ENCODE measurements around the gene PRND.

DNA sequence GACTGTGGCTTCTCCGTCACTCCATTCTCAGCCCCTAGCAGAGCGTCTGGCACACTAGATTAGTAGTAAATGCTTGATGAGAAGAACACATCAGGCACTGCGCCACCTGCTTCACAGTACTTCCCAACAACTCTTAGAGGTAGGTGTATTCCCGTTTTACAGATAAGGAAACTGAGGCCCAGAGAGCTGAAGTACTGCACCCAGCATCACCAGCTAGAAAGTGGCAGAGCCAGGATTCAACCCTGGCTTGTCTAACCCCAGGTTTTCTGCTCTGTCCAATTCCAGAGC is 3.5 kb downstream of the PRND start:
- TF ChIP-seq, protein P1, sequence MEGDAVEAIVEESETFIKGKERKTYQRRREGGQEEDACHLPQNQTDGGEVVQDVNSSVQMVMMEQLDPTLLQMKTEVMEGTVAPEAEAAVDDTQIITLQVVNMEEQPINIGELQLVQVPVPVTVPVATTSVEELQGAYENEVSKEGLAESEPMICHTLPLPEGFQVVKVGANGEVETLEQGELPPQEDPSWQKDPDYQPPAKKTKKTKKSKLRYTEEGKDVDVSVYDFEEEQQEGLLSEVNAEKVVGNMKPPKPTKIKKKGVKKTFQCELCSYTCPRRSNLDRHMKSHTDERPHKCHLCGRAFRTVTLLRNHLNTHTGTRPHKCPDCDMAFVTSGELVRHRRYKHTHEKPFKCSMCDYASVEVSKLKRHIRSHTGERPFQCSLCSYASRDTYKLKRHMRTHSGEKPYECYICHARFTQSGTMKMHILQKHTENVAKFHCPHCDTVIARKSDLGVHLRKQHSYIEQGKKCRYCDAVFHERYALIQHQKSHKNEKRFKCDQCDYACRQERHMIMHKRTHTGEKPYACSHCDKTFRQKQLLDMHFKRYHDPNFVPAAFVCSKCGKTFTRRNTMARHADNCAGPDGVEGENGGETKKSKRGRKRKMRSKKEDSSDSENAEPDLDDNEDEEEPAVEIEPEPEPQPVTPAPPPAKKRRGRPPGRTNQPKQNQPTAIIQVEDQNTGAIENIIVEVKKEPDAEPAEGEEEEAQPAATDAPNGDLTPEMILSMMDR (IDR thresholded peaks at IDR 0.05), result no peak
- TF ChIP-seq POLR2A (IDR thresholded peaks at IDR 0.05), result no peak
